H1 (cell line): ENCODE data around the gene CUX1. TPM values are rescaled to one million over a fixed set of nuclear protein-coding genes. Genes with fewer than 3 reads are reported as not detected.

Source experiments
- CTCF ChIA-PET: fragments of 300-600 bp; sonication (Branson Sonifier 250); formaldehyde crosslinking; loops from one replicate; lab custom pipeline; 2021; ENCODE audit not compliant: partially characterized antibody; lab: Charles Lee
- POLR2A ChIA-PET: fragments of 300-600 bp; sonication (Branson Sonifier 250); formaldehyde crosslinking; loops from one replicate; lab custom pipeline; 2021; ENCODE audit warnings: inconsistent platforms; ENCODE audit not compliant: partially characterized antibody; lab: Charles Lee
- DNase-seq, 2 experiments: peaks; one replicate each; pipeline versions ENCODE4 v3.0.0 to v3.0.0-alpha.2; 2010 to 2022; ENCODE audit warnings: low spot score in 2 of 2, low read depth in 1 of 2, mixed read lengths in 1 of 2
- FAIRE-seq: peaks from 2 replicates; lab custom pipeline; 2011; peaks lifted over from hg19 to GRCh38; lab: Jason Lieb, UNC
- H2AFZ ChIP-seq: 2 replicates; pipeline ENCODE4 v1.8.1; 2012; ENCODE audit warnings: low read length, inconsistent platforms
- H2AK5ac ChIP-seq: 2 replicates; pipeline ENCODE4 v1.6.1; 2013; ENCODE audit warnings: low read depth, low read length
- H2BK120ac ChIP-seq: replicated peaks from 2 replicates; pipeline ENCODE3; 2013; ENCODE audit warnings: low read depth, low read length, inconsistent platforms
- H2BK12ac ChIP-seq: 2 replicates; pipeline ENCODE4 v1.6.1; 2013; ENCODE audit warnings: low read depth, low read length
- H2BK15ac ChIP-seq: 2 replicates; pipeline ENCODE4 v1.6.1; 2013; ENCODE audit warnings: low read length
- H2BK20ac ChIP-seq: 2 replicates; pipeline ENCODE4 v1.6.1; 2013; ENCODE audit warnings: low read length
- H2BK5ac ChIP-seq: 2 replicates; pipeline ENCODE4 v1.6.1; 2013; ENCODE audit warnings: low read depth, low read length
- H3K14ac ChIP-seq: 2 replicates; pipeline ENCODE4 v1.6.1; 2013; ENCODE audit warnings: inconsistent platforms; ENCODE audit not compliant: insufficient read length
- H3K18ac ChIP-seq: 2 replicates; pipeline ENCODE4 v1.6.1; 2013; ENCODE audit warnings: low read length; ENCODE audit errors: extremely low read depth
- H3K23ac ChIP-seq: 2 replicates; pipeline ENCODE4 v1.6.1; 2013; ENCODE audit warnings: inconsistent platforms; ENCODE audit not compliant: insufficient read length
- H3K23me2 ChIP-seq: 2 replicates; pipeline ENCODE4 v1.6.1; 2013; ENCODE audit warnings: low read depth, low read length
- H3K27ac ChIP-seq: 2 replicates; pipeline ENCODE4 v1.6.1; 2011; ENCODE audit warnings: low read depth, low read length, inconsistent platforms
- H3K27me3 ChIP-seq, 4 experiments: replicated peaks in 1 of 4; 1 replicate in 1 of 4; 2 replicates in 3 of 4; pipeline versions ENCODE4 v1.6.1 to v1.8.1; 2011 to 2013; ENCODE audit warnings: low read length in 3 of 4, mild to moderate bottlenecking in 3 of 4, inconsistent platforms in 2 of 4, mixed read lengths in 2 of 4, moderate library complexity in 1 of 4; ENCODE audit not compliant: control insufficient read depth in 3 of 4, insufficient read depth in 3 of 4; ENCODE audit errors: extremely low read depth in 1 of 4
- H3K36me3 ChIP-seq, 4 experiments: 2 replicates each; pipeline versions ENCODE4 v1.6.1 to v1.8.1; 2011 to 2013; ENCODE audit warnings: mild to moderate bottlenecking in 4 of 4, low read length in 3 of 4, moderate library complexity in 2 of 4, control low read depth in 1 of 4, inconsistent platforms in 1 of 4; ENCODE audit not compliant: insufficient read depth in 4 of 4, control insufficient read depth in 2 of 4
- H3K4ac ChIP-seq: replicated peaks from 2 replicates; pipeline ENCODE3; 2013; ENCODE audit warnings: low read length, low read depth, mixed read lengths, inconsistent platforms; ENCODE audit not compliant: insufficient read length
- H3K4me1 ChIP-seq, 4 experiments: replicated peaks in 1 of 4; 1 replicate in 1 of 4; 2 replicates in 3 of 4; pipeline versions ENCODE4 v1.6.1 to v1.8.1; 2011 to 2013; ENCODE audit warnings: low read length in 3 of 4, inconsistent platforms in 2 of 4, mixed read lengths in 1 of 4; ENCODE audit not compliant: insufficient read depth in 4 of 4, control insufficient read depth in 3 of 4
- H3K4me2 ChIP-seq, 2 experiments: 2 replicates each; pipeline versions ENCODE4 v1.6.1 to v1.8.1; 2011 to 2013; ENCODE audit warnings: low read depth in 2 of 2, low read length in 2 of 2, control low read depth in 1 of 2, inconsistent platforms in 1 of 2, mild to moderate bottlenecking in 1 of 2; ENCODE audit not compliant: insufficient read depth in 1 of 2
- H3K4me3 ChIP-seq, 4 experiments: fragments of 200-600, 300-600 bp in 1 of 4; sonication (generic), shearing (Covaris generic), sonication (Bioruptor Twin) in 1 of 4; 2 replicates each; pipeline versions ENCODE4 v1.5.1 to v1.8.1; 2011 to 2016; ENCODE audit warnings: low read length in 4 of 4, low read depth in 3 of 4, control low read depth in 2 of 4, inconsistent platforms in 2 of 4, mild to moderate bottlenecking in 2 of 4, mixed read lengths in 1 of 4, moderate library complexity in 1 of 4; ENCODE audit not compliant: insufficient read depth in 2 of 4; ENCODE audit errors: extremely low read depth in 1 of 4
- H3K56ac ChIP-seq: replicated peaks from 2 replicates; pipeline ENCODE3; 2013; ENCODE audit warnings: low read depth, mild to moderate bottlenecking, mixed read lengths, low read length, inconsistent platforms; ENCODE audit not compliant: insufficient read length
- H3K79me1 ChIP-seq: 2 replicates; pipeline ENCODE4 v1.6.1; 2013; ENCODE audit warnings: low read depth, low read length, control low read depth
- H3K79me2 ChIP-seq, 2 experiments: 2 replicates each; pipeline versions ENCODE4 v1.6.1 to v1.8.1; 2012 to 2013; ENCODE audit warnings: low read length in 2 of 2, mild to moderate bottlenecking in 2 of 2, inconsistent platforms in 1 of 2; ENCODE audit not compliant: insufficient read depth in 2 of 2, control insufficient read depth in 1 of 2
- H3K9ac ChIP-seq, 4 experiments: replicated peaks in 1 of 4; 1 replicate in 1 of 4; 2 replicates in 3 of 4; pipeline versions ENCODE4 v1.6.1 to v1.8.1; 2011 to 2013; ENCODE audit warnings: low read depth in 3 of 4, low read length in 3 of 4, control low read depth in 2 of 4, mild to moderate bottlenecking in 2 of 4, moderate library complexity in 2 of 4, inconsistent platforms in 1 of 4; ENCODE audit errors: extremely low read depth in 1 of 4
- H3K9me3 ChIP-seq, 2 experiments: 2 replicates each; pipeline versions ENCODE4 v1.6.1 to v1.8.1; 2012 to 2013; ENCODE audit warnings: mild to moderate bottlenecking in 2 of 2, moderate library complexity in 2 of 2, control low read depth in 1 of 2, inconsistent platforms in 1 of 2, low read depth in 1 of 2, low read length in 1 of 2, mixed read lengths in 1 of 2; ENCODE audit not compliant: insufficient read depth in 2 of 2
- H4K20me1 ChIP-seq, 2 experiments: replicated peaks in 1 of 2; 2 replicates each; pipeline versions ENCODE3 to v1.8.1; 2011 to 2013; ENCODE audit warnings: inconsistent platforms in 2 of 2, low read length in 2 of 2, mild to moderate bottlenecking in 1 of 2; ENCODE audit not compliant: insufficient read depth in 2 of 2, control insufficient read depth in 1 of 2
- H4K5ac ChIP-seq: 2 replicates; pipeline ENCODE4 v1.6.1; 2013; ENCODE audit warnings: low read length, low read depth, mixed read lengths, inconsistent platforms; ENCODE audit not compliant: insufficient read length
- H4K8ac ChIP-seq: 2 replicates; pipeline ENCODE4 v1.8.0; 2013; ENCODE audit warnings: mild to moderate bottlenecking, moderate library complexity, low read length, inconsistent platforms; ENCODE audit not compliant: insufficient read depth; ENCODE audit errors: extremely low read depth
- H4K91ac ChIP-seq: replicated peaks from 2 replicates; pipeline ENCODE3; 2013; ENCODE audit warnings: low read length, mixed read lengths, inconsistent platforms; ENCODE audit not compliant: insufficient read length
- BCL11A ChIP-seq, 2 experiments: IDR thresholded peaks; one replicate each; pipeline ENCODE4 v1.6.1; 2011; ENCODE audit warnings: low read depth in 2 of 2, low read length in 2 of 2, mild to moderate bottlenecking in 2 of 2
- EZH2 ChIP-seq: fragments of 200-600 bp; sonication (generic); IDR thresholded peaks from 2 replicates; pipeline ENCODE4 v1.7.1; 2012; ENCODE audit warnings: low read depth, mild to moderate bottlenecking, moderate library complexity, low read length, inconsistent platforms; ENCODE audit not compliant: severe bottlenecking
- FOSL1 ChIP-seq: IDR thresholded peaks from 2 replicates; pipeline ENCODE4 v1.6.1; 2011; ENCODE audit warnings: mild to moderate bottlenecking, low read depth, low read length, moderate library complexity; ENCODE audit not compliant: insufficient read depth
- GTF2F1 ChIP-seq: IDR thresholded peaks from 2 replicates; pipeline ENCODE4 v1.6.1; 2012; ENCODE audit warnings: low read depth, low read length, improper control_type of control experiment, borderline replicate concordance
- SP1 ChIP-seq: IDR thresholded peaks from 2 replicates; pipeline ENCODE4 v1.6.1; 2011; ENCODE audit warnings: low read depth, low read length
- USF2 ChIP-seq: IDR thresholded peaks from 2 replicates; pipeline ENCODE4 v1.6.1; 2011; ENCODE audit warnings: low read length, improper control_type of control experiment
- ZNF274 ChIP-seq: IDR thresholded peaks from 2 replicates; pipeline ENCODE4 v1.7.0; 2012; ENCODE audit warnings: low read length, borderline replicate concordance; ENCODE audit errors: extremely low read depth
- WGBS, 2 experiments: shearing (Covaris generic) in 1 of 2; methylation state at CpG; one replicate each; pipeline versions ENCODE4 v1.1.6 to v1.1.7; 2013 to 2015; ENCODE audit warnings: low lambda C conversion rate in 2 of 2, mixed read lengths in 2 of 2, inconsistent platforms in 1 of 2, low coverage in 1 of 2, missing lambda C conversion rate in 1 of 2; ENCODE audit not compliant: insufficient replicate concordance in 2 of 2, insufficient coverage in 1 of 2, insufficient read length in 1 of 2; ENCODE audit errors: extremely low coverage in 1 of 2, missing lambda C conversion rate in 1 of 2; 5-methylcytosine and 5-hydroxymethylcytosine counted together
- polyA plus RNA-seq, 7 experiments: library from polyadenylated mRNA; depleted of rRNA in 3 of 7; stranded (reverse) in 5 of 7; unstranded in 2 of 7; fragments of >200 nt in 5 of 7; fragments of 200-250 nt in 2 of 7; gene quantifications; 1 replicate in 5 of 7; 2 replicates in 1 of 7; 4 replicates in 1 of 7; pipeline versions ENCODE4 v1.2.1 to v1.2.3, GENCODE V29; 2011 to 2013; ENCODE audit warnings: missing spikeins in 2 of 7, mixed read lengths in 2 of 7
- total RNA-seq: library from RNA; stranded (reverse); fragmentation: NEBNext Ultra II Directional; extraction: Animal tissue kit (Norgen Biotek cat#: 25700); gene quantifications from 2 replicates; pipeline ENCODE4 v1.2.1, GENCODE V29; 2021

Gene CUX1
- total and polyA plus RNA-seq, 2 of the 8 experiments (the other 6 are each of a cell fraction or from before 2014, with no cell fraction given), result 21.6 to 65.9 TPM

GRCh38 chr7:101792051-101792681 is 25.3 kb upstream of the CUX1 start:
- Histone ChIP-seq H2BK5ac (no peak overlapping the region), H2BK15ac (no peak overlapping the region), H3K79me2 (no peaks in the 10 kb centered on the region), H3K4ac (no peak overlapping the region), H4K8ac (no peak overlapping the region), H3K4me3 (no peak overlapping the region), H3K4me1 (no peaks in the 10 kb centered on the region), H2BK12ac (no peak overlapping the region), H4K91ac (no peak overlapping the region), H3K18ac (no peak overlapping the region), H3K4me2 (no peak overlapping the region), H4K20me1 (no peaks in the 10 kb centered on the region), H3K56ac (no peak overlapping the region), H3K27ac (no peak overlapping the region), H4K5ac (no peak overlapping the region), H2BK20ac (no peak overlapping the region), H3K14ac (no peak overlapping the region), H3K23me2 (no peaks in the 10 kb centered on the region), H3K27me3 (no peaks in the 10 kb centered on the region), H3K9me3 (no peaks in the 10 kb centered on the region), H3K36me3 (no peaks in the 10 kb centered on the region), H3K23ac (no peak overlapping the region), H2AK5ac (no peak overlapping the region), H3K9ac (no peak overlapping the region), H2AFZ (no peak overlapping the region), H3K79me1 (no peaks in the 10 kb centered on the region), H2BK120ac (no peak overlapping the region)
- DNase-seq (no peak), FAIRE-seq (no peak)
- WGBS, 2 experiments, result 92% methylated on average over 9 of the region's 9 CpGs; no CpG with 5 or more reads in 1 of the 2 experiments
- ChIA-PET CTCF (interaction anchor here (2.7 kb wide), 1 partner anchor 10 kb away, joined by 7 read pairs; no protein-coding TSS in a partner anchor), POLR2A (interaction anchor here (1.3 kb wide), 1 partner anchor 49 kb away, joined by 3 read pairs; no protein-coding TSS in a partner anchor)
- TF ChIP-seq FOSL1 (no peak), BCL11A (IDR thresholded peaks at IDR 0.05; ENCODE audit: low read depth in 2 of 2, low read length in 2 of 2) (no peak), EZH2 (no peak), ZNF274 (no peak), GTF2F1 (no peak), SP1 (no peak), USF2 (no peak)
